ENCODE results near the gene FMO4. TPM values are rescaled to one million over a fixed set of nuclear protein-coding genes. Genes with fewer than 3 reads are reported as not detected.

FMO4 gene, protein sequence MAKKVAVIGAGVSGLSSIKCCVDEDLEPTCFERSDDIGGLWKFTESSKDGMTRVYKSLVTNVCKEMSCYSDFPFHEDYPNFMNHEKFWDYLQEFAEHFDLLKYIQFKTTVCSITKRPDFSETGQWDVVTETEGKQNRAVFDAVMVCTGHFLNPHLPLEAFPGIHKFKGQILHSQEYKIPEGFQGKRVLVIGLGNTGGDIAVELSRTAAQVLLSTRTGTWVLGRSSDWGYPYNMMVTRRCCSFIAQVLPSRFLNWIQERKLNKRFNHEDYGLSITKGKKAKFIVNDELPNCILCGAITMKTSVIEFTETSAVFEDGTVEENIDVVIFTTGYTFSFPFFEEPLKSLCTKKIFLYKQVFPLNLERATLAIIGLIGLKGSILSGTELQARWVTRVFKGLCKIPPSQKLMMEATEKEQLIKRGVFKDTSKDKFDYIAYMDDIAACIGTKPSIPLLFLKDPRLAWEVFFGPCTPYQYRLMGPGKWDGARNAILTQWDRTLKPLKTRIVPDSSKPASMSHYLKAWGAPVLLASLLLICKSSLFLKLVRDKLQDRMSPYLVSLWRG
- total RNA-seq: 1.9 TPM

DNA sequence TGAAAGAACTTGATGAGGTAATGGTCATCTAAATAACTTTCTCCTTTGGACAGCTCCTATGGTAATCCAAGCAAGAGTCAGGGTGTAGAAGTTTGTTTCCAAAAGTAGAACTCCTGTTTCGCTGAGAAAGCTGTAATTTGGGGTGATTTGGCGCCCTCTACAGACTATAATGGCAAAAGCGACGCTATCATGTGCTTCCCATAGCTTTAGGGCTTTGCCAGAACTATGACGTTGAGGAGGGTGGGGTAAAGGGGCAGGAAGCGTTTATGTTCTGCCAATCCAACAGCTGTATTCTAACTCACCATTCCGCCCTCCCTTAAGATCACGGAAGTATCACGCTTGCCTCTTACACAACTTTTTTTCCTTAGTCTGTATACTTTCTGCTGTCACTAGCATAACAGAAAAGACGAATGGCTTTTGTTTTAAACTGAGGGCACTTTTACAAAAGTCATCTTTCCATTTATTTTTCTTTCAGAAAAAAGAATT, at the start of gene FMO4:
TSS of gene FMO4 (plus strand) at position 349 of the 486 bp plus-strand sequence. CDS start 5,643 bp downstream, outside the sequence.

Small RNA genes within 50 kb of the gene (small RNA-seq; reads per million reads assigned to genes)
- not detected for gene SRP14P4 (ENCODE audit: low replicate concordance)

Other genes with a start within 250 kb of the FMO4 start
- not detected for gene FMO3, start 223.3 kb upstream of the FMO4 start, total RNA-seq
- gene FMO2, start 128.9 kb upstream of the FMO4 start, total RNA-seq: under 0.01 TPM
- gene FMO1, start 65.7 kb upstream of the FMO4 start, total RNA-seq: 3.1 TPM
- gene PRRC2C, start 171.3 kb downstream of the FMO4 start, total RNA-seq: 77.6 TPM

Measured in parietal lobe (tissue), 2 donors.